ENCODE results near the gene RANBP3. TPM values are rescaled to one million over a fixed set of nuclear protein-coding genes. Genes with fewer than 3 reads are reported as not detected.

The RANBP3 gene
- total and polyA plus RNA-seq, 2 experiments from 2014 or later = 40.2 to 98.3 TPM

GRCh38 chr19:6000228-6000847 is 22.4 kb upstream of the RANBP3 start:
- Mint-ChIP-seq H3K36me3 (ENCODE audit: low read depth) (peaks cover 3% of the 10 kb centered on the region; the same call in 1 of the 3 replicates), H3K4me3 (no peak overlapping the region), H3K27me3 (ENCODE audit: insufficient read depth, low read depth, poor library complexity) (peaks cover 7% of the 10 kb centered on the region), H3K4me1 (no peaks in the 10 kb centered on the region), H3K9me3 (peaks cover 6% of the 10 kb centered on the region), H3K27ac (no peak overlapping the region)
- DNase-seq (ENCODE audit: low spot score) (no peak), ATAC-seq (no peak)
- Histone ChIP-seq H3F3A (replicated peaks; ENCODE audit: low read depth) (0 out of 2 replicates have a peak, but pooled peaks cover 2% of the 10 kb centered on the region), H3K9me2 (ENCODE audit: insufficient read depth) (no peaks in the 10 kb centered on the region), H2AFZ (no peak overlapping the region), H3K4me1 (ENCODE audit: insufficient read depth) (no peaks in the 10 kb centered on the region), H4K20me1 (replicated peaks; ENCODE audit: insufficient read depth) (no peaks in the 10 kb centered on the region), H3K79me2 (replicated peaks; ENCODE audit: insufficient read depth) (no peaks in the 10 kb centered on the region), H3K36me3 (ENCODE audit: insufficient read depth) (no peaks in the 10 kb centered on the region), H3K27me3 (ENCODE audit: insufficient read depth) (no peaks in the 10 kb centered on the region), H3K27ac (ENCODE audit: low read depth) (no peak overlapping the region), H3K4me3 (no peak overlapping the region), H3K4me2 (no peak overlapping the region)
- TF ChIP-seq ZNF462 (CRISPR knock-in tag; IDR thresholded peaks at IDR 0.05) (no peak), EZH2 (IDR thresholded peaks at IDR 0.05; ENCODE audit: low read depth, unreplicated experiment) (no peak), STAT1 (IDR thresholded peaks at IDR 0.05; ENCODE audit: unreplicated experiment) (no peak), NANOG (IDR thresholded peaks at IDR 0.05; ENCODE audit: borderline replicate concordance) (no peak), CREB1 (CRISPR knock-in tag; IDR thresholded peaks at IDR 0.05; ENCODE audit: low read depth) (no peak), ZNF114 (CRISPR knock-in tag; IDR thresholded peaks at IDR 0.05) (no peak), JUNB (IDR thresholded peaks at IDR 0.05; ENCODE audit: unreplicated experiment) (no peak), EZH2phosphoT487 (IDR thresholded peaks at IDR 0.05; ENCODE audit: unreplicated experiment) (no peak), POLR2AphosphoS5 (IDR thresholded peaks at IDR 0.05; ENCODE audit: low read depth) (no peak), ZNF331 (CRISPR knock-in tag; IDR thresholded peaks at IDR 0.05; ENCODE audit: low read depth) (no peak)
- TF ChIP-seq, protein P1, sequence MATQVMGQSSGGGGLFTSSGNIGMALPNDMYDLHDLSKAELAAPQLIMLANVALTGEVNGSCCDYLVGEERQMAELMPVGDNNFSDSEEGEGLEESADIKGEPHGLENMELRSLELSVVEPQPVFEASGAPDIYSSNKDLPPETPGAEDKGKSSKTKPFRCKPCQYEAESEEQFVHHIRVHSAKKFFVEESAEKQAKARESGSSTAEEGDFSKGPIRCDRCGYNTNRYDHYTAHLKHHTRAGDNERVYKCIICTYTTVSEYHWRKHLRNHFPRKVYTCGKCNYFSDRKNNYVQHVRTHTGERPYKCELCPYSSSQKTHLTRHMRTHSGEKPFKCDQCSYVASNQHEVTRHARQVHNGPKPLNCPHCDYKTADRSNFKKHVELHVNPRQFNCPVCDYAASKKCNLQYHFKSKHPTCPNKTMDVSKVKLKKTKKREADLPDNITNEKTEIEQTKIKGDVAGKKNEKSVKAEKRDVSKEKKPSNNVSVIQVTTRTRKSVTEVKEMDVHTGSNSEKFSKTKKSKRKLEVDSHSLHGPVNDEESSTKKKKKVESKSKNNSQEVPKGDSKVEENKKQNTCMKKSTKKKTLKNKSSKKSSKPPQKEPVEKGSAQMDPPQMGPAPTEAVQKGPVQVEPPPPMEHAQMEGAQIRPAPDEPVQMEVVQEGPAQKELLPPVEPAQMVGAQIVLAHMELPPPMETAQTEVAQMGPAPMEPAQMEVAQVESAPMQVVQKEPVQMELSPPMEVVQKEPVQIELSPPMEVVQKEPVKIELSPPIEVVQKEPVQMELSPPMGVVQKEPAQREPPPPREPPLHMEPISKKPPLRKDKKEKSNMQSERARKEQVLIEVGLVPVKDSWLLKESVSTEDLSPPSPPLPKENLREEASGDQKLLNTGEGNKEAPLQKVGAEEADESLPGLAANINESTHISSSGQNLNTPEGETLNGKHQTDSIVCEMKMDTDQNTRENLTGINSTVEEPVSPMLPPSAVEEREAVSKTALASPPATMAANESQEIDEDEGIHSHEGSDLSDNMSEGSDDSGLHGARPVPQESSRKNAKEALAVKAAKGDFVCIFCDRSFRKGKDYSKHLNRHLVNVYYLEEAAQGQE (IDR thresholded peaks at IDR 0.05; ENCODE audit: unreplicated experiment) = no peak
- TF ChIP-seq, protein P2, sequence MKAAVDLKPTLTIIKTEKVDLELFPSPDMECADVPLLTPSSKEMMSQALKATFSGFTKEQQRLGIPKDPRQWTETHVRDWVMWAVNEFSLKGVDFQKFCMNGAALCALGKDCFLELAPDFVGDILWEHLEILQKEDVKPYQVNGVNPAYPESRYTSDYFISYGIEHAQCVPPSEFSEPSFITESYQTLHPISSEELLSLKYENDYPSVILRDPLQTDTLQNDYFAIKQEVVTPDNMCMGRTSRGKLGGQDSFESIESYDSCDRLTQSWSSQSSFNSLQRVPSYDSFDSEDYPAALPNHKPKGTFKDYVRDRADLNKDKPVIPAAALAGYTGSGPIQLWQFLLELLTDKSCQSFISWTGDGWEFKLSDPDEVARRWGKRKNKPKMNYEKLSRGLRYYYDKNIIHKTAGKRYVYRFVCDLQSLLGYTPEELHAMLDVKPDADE (IDR thresholded peaks at IDR 0.05) = no peak
